Measurements from ENCODE around the gene AP3B1. TPM values are rescaled to one million over a fixed set of nuclear protein-coding genes. Genes with fewer than 3 reads are reported as not detected.

Gene AP3B1
- polyA plus RNA-seq, 1 of the 3 experiments (the other 2 are of a cell fraction): 18.0 TPM

GRCh38 chr5:78221467-78221866 lies 73.0 kb downstream of the AP3B1 start (continued):
- TF ChIP-seq NRF1 (IDR thresholded peaks at IDR 0.05; ENCODE audit: low read depth, low read length) (no peak), CHD2 (IDR thresholded peaks at IDR 0.05; ENCODE audit: low read length, partially characterized antibody) (no peak), TAF1 (IDR thresholded peaks at IDR 0.05; ENCODE audit: borderline replicate concordance, low read depth, low read length) (no peak), YY1 (IDR thresholded peaks at IDR 0.05; ENCODE audit: low read depth) (no peak), MEF2A (IDR thresholded peaks at IDR 0.05; ENCODE audit: borderline replicate concordance, low read depth) (no peak), FOXJ3 (CRISPR knock-in tag; IDR thresholded peaks at IDR 0.05) (no peak)

GRCh38 chr5:78215972-78216371 lies 78.5 kb downstream of the AP3B1 start:
- ChIA-PET POLR2A (no interaction called here), CTCF (interaction anchor here (1.0 to 1.8 kb wide), 3 partner anchors 19 to 53 kb away, joined by 3 to 6 read pairs (median 4); no protein-coding TSS in a partner anchor)
- no peaks in the 10 kb centered on the region for H3K9me3 ChIP-seq
- WGBS (ENCODE audit: low lambda C conversion rate): 79% methylated on average over 4 of the region's 4 CpGs
- no peak for TF ChIP-seq NFIC (IDR thresholded peaks at IDR 0.05; ENCODE audit: borderline replicate concordance)
- TF ChIP-seq POLR2AphosphoS5 (IDR thresholded peaks at IDR 0.05; ENCODE audit: low read depth, low read length): no peak
- no peak for TF ChIP-seq REST (IDR thresholded peaks at IDR 0.05; ENCODE audit: low read depth, low read length)
- no peak for TF ChIP-seq ELF1 (IDR thresholded peaks at IDR 0.05)
- TF ChIP-seq USF1 (IDR thresholded peaks at IDR 0.05; ENCODE audit: borderline replicate concordance, low read depth): no peak
- TF ChIP-seq GATA2 (CRISPR knock-in tag; IDR thresholded peaks at IDR 0.05): no peak
- no peak for TF ChIP-seq FOXJ3 (CRISPR knock-in tag; IDR thresholded peaks at IDR 0.05)
- no peak for TF ChIP-seq TEAD4 (IDR thresholded peaks at IDR 0.05; ENCODE audit: borderline replicate concordance, insufficient read depth)
- TF ChIP-seq EZH2phosphoT487 (IDR thresholded peaks at IDR 0.05; ENCODE audit: borderline replicate concordance, low read depth): no peak
- no peak for TF ChIP-seq PBX3 (IDR thresholded peaks at IDR 0.05)
- TF ChIP-seq MXI1 (IDR thresholded peaks at IDR 0.05; ENCODE audit: low read depth, low read length): no peak
- TF ChIP-seq CTCF (IDR thresholded peaks at IDR 0.05): no peak
- no peak for TF ChIP-seq YY1 (IDR thresholded peaks at IDR 0.05; ENCODE audit: low read depth)
- no peak for TF ChIP-seq RXRA (IDR thresholded peaks at IDR 0.05; ENCODE audit: borderline replicate concordance, low read depth)
- no peak for TF ChIP-seq RCOR1 (IDR thresholded peaks at IDR 0.05; ENCODE audit: low read length)
- no peak for TF ChIP-seq MEF2A (IDR thresholded peaks at IDR 0.05; ENCODE audit: borderline replicate concordance, low read depth)
- no peak overlapping the region for H2AFZ ChIP-seq (ENCODE audit: low read depth)
- no peak overlapping the region for H3K9ac ChIP-seq
- peaks cover 24 to 69% of the 10 kb centered on the region in 2 experiments for H3K36me3 ChIP-seq (replicated peaks in 1 of 2; ENCODE audit: control insufficient read depth in 1 of 2, insufficient read depth in 2 of 2, low read length in 1 of 2)
- no peaks in the 10 kb centered on the region for H3K9me2 ChIP-seq
- no peak for DNase-seq
- no peaks in the 10 kb centered on the region for H4K20me1 ChIP-seq (ENCODE audit: insufficient read depth)
- no peak overlapping the region for H3K27ac ChIP-seq (ENCODE audit: low read depth in 2 of 2, low read length in 1 of 2)
- no peaks in the 10 kb centered on the region for H3K27me3 ChIP-seq (ENCODE audit: insufficient read depth)
- H3F3A ChIP-seq (replicated peaks; ENCODE audit: insufficient read depth): peaks cover 8% of the 10 kb centered on the region
- H3K79me2 ChIP-seq (ENCODE audit: insufficient read depth): 0 out of 2 replicates have a peak, but pooled peaks cover 3% of the 10 kb centered on the region
- no peak overlapping the region for H3K4me3 ChIP-seq (ENCODE audit: low read depth in 2 of 2, low read length in 1 of 2)
- peaks cover 0 to 2% of the 10 kb centered on the region in 2 experiments; a peak in 2 of 4 replicates for H3K4me1 ChIP-seq (ENCODE audit: control insufficient read depth in 1 of 2, insufficient read depth in 2 of 2, low read depth in 1 of 2, low read length in 1 of 2)
- no peak overlapping the region for H3K4me2 ChIP-seq
